Muscle of leg (tissue), 11 donors: ENCODE measurements around the gene MYZAP. TPM values are rescaled to one million over a fixed set of nuclear protein-coding genes. Genes with fewer than 3 reads are reported as not detected.

Experiments
- DNase-seq: peaks from one replicate; pipeline ENCODE4 v3.0.0; 2013
- H3K27ac ChIP-seq: one replicate; pipeline ENCODE4 v1.5.1; 2013; ENCODE audit warnings: mild to moderate bottlenecking, low read length, control low read depth
- H3K27me3 ChIP-seq: one replicate; pipeline ENCODE4 v1.6.1; 2013; ENCODE audit warnings: low read length; ENCODE audit not compliant: control insufficient read depth, insufficient read depth
- H3K36me3 ChIP-seq: one replicate; pipeline ENCODE4 v1.6.1; 2013; ENCODE audit warnings: low read length; ENCODE audit not compliant: control insufficient read depth, insufficient read depth
- H3K4me1 ChIP-seq: one replicate; pipeline ENCODE4 v1.6.1; 2013; ENCODE audit warnings: low read length; ENCODE audit not compliant: control insufficient read depth, insufficient read depth
- H3K4me3 ChIP-seq: one replicate; pipeline ENCODE4 v1.5.1; 2013; ENCODE audit warnings: low read length, control low read depth
- H3K9me3 ChIP-seq: replicated peaks from 2 replicates; pipeline ENCODE4 v1.6.1; 2013; ENCODE audit warnings: low read depth, low read length; ENCODE audit not compliant: control insufficient read depth
- WGBS: methylation state at CpG from one replicate; pipeline ENCODE4 v1.1.5; 2013; ENCODE audit warnings: missing lambda C conversion rate; ENCODE audit not compliant: insufficient coverage; 5-methylcytosine and 5-hydroxymethylcytosine counted together
- polyA plus RNA-seq, 8 donors: library from polyadenylated mRNA; unstranded; fragments of 120-200 nt; gene quantifications; one replicate each; pipeline versions ENCODE4 v1.2.1 to v1.2.3, GENCODE V29; 2013; ENCODE audit warnings: inconsistent platforms in 1 of 8, low replicate concordance in 1 of 8; ENCODE audit not compliant: insufficient read length in 8 of 8, insufficient read depth in 1 of 8
- total RNA-seq: library from RNA; stranded (reverse); fragments of 120-200 nt; gene quantifications from one replicate; pipeline ENCODE4 v1.2.4, GENCODE V29; 2013

The MYZAP gene
- total and polyA plus RNA-seq, 9 donors: 2.4 to 4.9 (median 4.0) TPM

GRCh38 chr15:57728436-57728835 lies 136.7 kb downstream of the MYZAP start:
- Histone ChIP-seq H3K27ac (no peak overlapping the region), H3K36me3 (no peaks in the 10 kb centered on the region), H3K4me3 (no peak overlapping the region), H3K4me1 (peaks cover 6% of the 10 kb centered on the region), H3K9me3 (no peaks in the 10 kb centered on the region), H3K27me3 (no peaks in the 10 kb centered on the region)
- WGBS: 100% methylated on average over 1 of the region's 8 CpGs
- DNase-seq: no peak

- Histone ChIP-seq H3K27me3 (no peaks in the 10 kb centered on the region), H3K4me3 (no peak overlapping the region), H3K27ac (no peak overlapping the region), H3K4me1 (peaks cover 6% of the 10 kb centered on the region), H3K36me3 (no peaks in the 10 kb centered on the region), H3K9me3 (no peaks in the 10 kb centered on the region)
- DNase-seq: peak; percentile 71
- 80% methylated on average over 3 of the region's 5 CpGs for WGBS
These were observed 139.2 kb downstream of the MYZAP start for GRCh38 chr15:57730876-57731275.

- Histone ChIP-seq H3K4me1 (peaks cover 6% of the 10 kb centered on the region), H3K36me3 (no peaks in the 10 kb centered on the region), H3K27me3 (no peaks in the 10 kb centered on the region), H3K9me3 (no peaks in the 10 kb centered on the region), H3K4me3 (no peak overlapping the region), H3K27ac (no peak overlapping the region)
- 33% methylated on average over 4 of the region's 6 CpGs for WGBS
- DNase-seq: no peak
These were observed 139.9 kb downstream of the MYZAP start for GRCh38 chr15:57731530-57732103.

GRCh38 chr15:57732526-57733331 lies 141.0 kb downstream of the MYZAP start:
- H3K9me3 ChIP-seq: peaks cover 3% of the 10 kb centered on the region
- no peak overlapping the region for H3K4me3 ChIP-seq
- no peaks in the 10 kb centered on the region for H3K36me3 ChIP-seq
- 29% methylated on average over 4 of the region's 12 CpGs for WGBS
- DNase-seq: peak; percentile 54
- H3K4me1 ChIP-seq: peaks cover 6% of the 10 kb centered on the region
- H3K27me3 ChIP-seq: no peaks in the 10 kb centered on the region
- H3K27ac ChIP-seq: no peak overlapping the region

- Histone ChIP-seq H3K9me3 (peaks cover 3% of the 10 kb centered on the region), H3K4me3 (no peak overlapping the region), H3K4me1 (peaks cover 6% of the 10 kb centered on the region), H3K27me3 (no peaks in the 10 kb centered on the region), H3K36me3 (no peaks in the 10 kb centered on the region), H3K27ac (no peak overlapping the region)
- no peak for DNase-seq
- WGBS: no CpG with 5 or more reads among the region's 2 CpGs
These were observed 143.2 kb downstream of the MYZAP start for GRCh38 chr15:57734860-57735259.

Other genes starting within 250 kb of the MYZAP start
- 9.5 TPM for gene CGNL1, start 215.4 kb upstream of the MYZAP start, total RNA-seq
- gene CGNL1, start 215.4 kb upstream of the MYZAP start, polyA plus RNA-seq: 10 to 100 TPM in 4 of 8 donors, 1 to 10 TPM in 4; 6.3 to 13.7 (median 10.5) TPM
- 89.7 TPM for gene POLR2M, start 114.8 kb downstream of the MYZAP start, total RNA-seq
- 10 to 100 TPM; 33.9 to 47.9 (median 38.8) TPM for gene POLR2M, start 114.8 kb downstream of the MYZAP start, polyA plus RNA-seq